ENCODE data around the gene GALNT16. TPM values are rescaled to one million over a fixed set of nuclear protein-coding genes. Genes with fewer than 3 reads are reported as not detected.

GALNT16 gene
- polyA plus RNA-seq, 1 donor (not counting 4 experiments of a cell fraction or from before 2014, with no cell fraction given) = not detected

DNA sequence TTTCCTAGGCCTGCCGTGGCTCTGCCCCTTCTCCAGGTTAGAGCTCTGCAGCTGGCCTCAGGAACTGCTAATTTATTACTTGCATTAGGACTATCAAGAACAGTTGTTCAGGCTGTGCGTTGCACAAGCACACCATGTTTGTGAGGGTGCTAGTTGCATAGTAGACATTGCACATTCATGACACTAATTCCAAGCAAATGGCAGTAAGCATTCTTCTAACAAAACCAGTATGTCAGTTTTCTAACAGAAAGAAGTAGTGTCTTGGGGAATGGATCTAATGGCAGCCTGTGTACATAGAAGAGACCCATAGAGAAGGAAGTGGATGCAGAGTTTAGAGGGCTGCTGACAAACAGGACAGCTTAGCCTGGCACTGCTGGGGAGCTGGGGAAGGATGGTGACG lies 84.2 kb downstream of the GALNT16 start:
- H3K79me2 ChIP-seq (ENCODE audit: control insufficient read depth, insufficient read depth, low read length) = no peaks in the 10 kb centered on the region
- FAIRE-seq (no peak), DNase-seq (ENCODE audit: low read depth, low spot score) (no peak)
- H3K9me3 ChIP-seq (ENCODE audit: control insufficient read depth, low read depth, low read length) = no peaks in the 10 kb centered on the region
- H3K4me3 ChIP-seq (ENCODE audit: control insufficient read depth in 2 of 3, extremely low read depth in 1 of 3, insufficient read depth in 2 of 3, low read depth in 1 of 3, low read length in 3 of 3) = no peak overlapping the region
- H3K36me3 ChIP-seq (ENCODE audit: control insufficient read depth in 2 of 2, extremely low read depth in 1 of 2, insufficient read depth in 2 of 2, low read length in 2 of 2) = no peaks in the 10 kb centered on the region
- no peak overlapping the region for H3K27ac ChIP-seq (ENCODE audit: control insufficient read depth, insufficient read depth, low read length)
- TF ChIP-seq, protein P1, sequence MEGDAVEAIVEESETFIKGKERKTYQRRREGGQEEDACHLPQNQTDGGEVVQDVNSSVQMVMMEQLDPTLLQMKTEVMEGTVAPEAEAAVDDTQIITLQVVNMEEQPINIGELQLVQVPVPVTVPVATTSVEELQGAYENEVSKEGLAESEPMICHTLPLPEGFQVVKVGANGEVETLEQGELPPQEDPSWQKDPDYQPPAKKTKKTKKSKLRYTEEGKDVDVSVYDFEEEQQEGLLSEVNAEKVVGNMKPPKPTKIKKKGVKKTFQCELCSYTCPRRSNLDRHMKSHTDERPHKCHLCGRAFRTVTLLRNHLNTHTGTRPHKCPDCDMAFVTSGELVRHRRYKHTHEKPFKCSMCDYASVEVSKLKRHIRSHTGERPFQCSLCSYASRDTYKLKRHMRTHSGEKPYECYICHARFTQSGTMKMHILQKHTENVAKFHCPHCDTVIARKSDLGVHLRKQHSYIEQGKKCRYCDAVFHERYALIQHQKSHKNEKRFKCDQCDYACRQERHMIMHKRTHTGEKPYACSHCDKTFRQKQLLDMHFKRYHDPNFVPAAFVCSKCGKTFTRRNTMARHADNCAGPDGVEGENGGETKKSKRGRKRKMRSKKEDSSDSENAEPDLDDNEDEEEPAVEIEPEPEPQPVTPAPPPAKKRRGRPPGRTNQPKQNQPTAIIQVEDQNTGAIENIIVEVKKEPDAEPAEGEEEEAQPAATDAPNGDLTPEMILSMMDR (optimal IDR thresholded peaks at IDR 0.05 in 1 of 3, IDR thresholded peaks at IDR 0.05 in 1 of 3, conservative IDR thresholded peaks at IDR 0.05 in 1 of 3; ENCODE audit: extremely low read depth in 1 of 3, insufficient read depth in 2 of 3, low read length in 3 of 3) = no peak
- TF ChIP-seq EZH2 (IDR thresholded peaks at IDR 0.05; ENCODE audit: low read length) = no peak
- no peaks in the 10 kb centered on the region for H3K9me1 ChIP-seq (ENCODE audit: control insufficient read depth, extremely low read depth, insufficient read depth, low read length)
- no peaks in the 10 kb centered on the region for H3K4me1 ChIP-seq (ENCODE audit: control insufficient read depth, extremely low read depth, insufficient read depth, low read length)
- no peak overlapping the region for H3K4me2 ChIP-seq (ENCODE audit: control insufficient read depth, extremely low read depth, insufficient read depth, low read depth, low read length)
- no peak overlapping the region for H2AFZ ChIP-seq (ENCODE audit: control insufficient read depth, low read length)
- dilution Hi-C loops (cut with MboI; ENCODE audit: extremely low pct_ligation_motif_present, low sequenced_read_pairs) = no loop called here
- no peak overlapping the region for H3K9ac ChIP-seq (ENCODE audit: control insufficient read depth, extremely low read depth, insufficient read depth, low read length)
- H4K20me1 ChIP-seq (ENCODE audit: control insufficient read depth, extremely low read depth, insufficient read depth, low read length) = no peaks in the 10 kb centered on the region
- peaks cover 41% of the 10 kb centered on the region for H3K27me3 ChIP-seq (ENCODE audit: control insufficient read depth, extremely low read depth, insufficient read depth, low read length)

DNA sequence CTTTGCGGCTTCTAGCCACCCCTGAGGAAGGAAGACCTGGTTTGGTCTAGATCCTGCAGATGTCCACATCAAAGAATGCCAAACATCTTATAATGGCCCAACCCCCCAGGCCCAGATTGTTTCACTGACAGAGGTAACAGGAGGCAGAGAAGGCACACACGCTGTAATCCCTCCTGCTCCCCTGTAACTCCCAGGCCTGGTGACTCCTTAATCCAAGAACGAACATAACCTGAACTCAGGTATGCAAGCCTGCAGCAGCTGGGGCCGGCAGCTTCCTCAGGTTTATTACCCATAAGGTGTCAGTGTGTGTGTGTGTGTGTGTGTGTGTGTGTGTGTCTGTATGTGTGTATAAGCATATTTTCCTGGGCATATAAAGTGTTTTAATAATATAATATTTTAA lies 85.4 kb downstream of the GALNT16 start:
- DNase-seq (ENCODE audit: low read depth, low spot score) (no peak), FAIRE-seq (no peak)
- no peaks in the 10 kb centered on the region for H3K36me3 ChIP-seq (ENCODE audit: control insufficient read depth in 2 of 2, extremely low read depth in 1 of 2, insufficient read depth in 2 of 2, low read length in 2 of 2)
- no peaks in the 10 kb centered on the region for H3K4me1 ChIP-seq (ENCODE audit: control insufficient read depth, extremely low read depth, insufficient read depth, low read length)
- no peak overlapping the region for H3K9ac ChIP-seq (ENCODE audit: control insufficient read depth, extremely low read depth, insufficient read depth, low read length)
- H3K4me2 ChIP-seq (ENCODE audit: control insufficient read depth, extremely low read depth, insufficient read depth, low read depth, low read length) = no peak overlapping the region
- dilution Hi-C loops (cut with MboI; ENCODE audit: extremely low pct_ligation_motif_present, low sequenced_read_pairs) = no loop called here
- H3K27me3 ChIP-seq (ENCODE audit: control insufficient read depth, extremely low read depth, insufficient read depth, low read length) = peaks cover 41% of the 10 kb centered on the region
- H3K9me1 ChIP-seq (ENCODE audit: control insufficient read depth, extremely low read depth, insufficient read depth, low read length) = no peaks in the 10 kb centered on the region
- H3K9me3 ChIP-seq (ENCODE audit: control insufficient read depth, low read depth, low read length) = no peaks in the 10 kb centered on the region
- TF ChIP-seq, protein P1 (optimal IDR thresholded peaks at IDR 0.05 in 1 of 3, IDR thresholded peaks at IDR 0.05 in 1 of 3, conservative IDR thresholded peaks at IDR 0.05 in 1 of 3; ENCODE audit: extremely low read depth in 1 of 3, insufficient read depth in 2 of 3, low read length in 3 of 3) = no peak
- no peak for TF ChIP-seq EZH2 (IDR thresholded peaks at IDR 0.05; ENCODE audit: low read length)
- H3K79me2 ChIP-seq (ENCODE audit: control insufficient read depth, insufficient read depth, low read length) = no peaks in the 10 kb centered on the region
- H2AFZ ChIP-seq (ENCODE audit: control insufficient read depth, low read length) = no peak overlapping the region
- H3K27ac ChIP-seq (ENCODE audit: control insufficient read depth, insufficient read depth, low read length) = no peak overlapping the region
- H3K4me3 ChIP-seq (ENCODE audit: control insufficient read depth in 2 of 3, extremely low read depth in 1 of 3, insufficient read depth in 2 of 3, low read depth in 1 of 3, low read length in 3 of 3) = no peak overlapping the region
- H4K20me1 ChIP-seq (ENCODE audit: control insufficient read depth, extremely low read depth, insufficient read depth, low read length) = no peaks in the 10 kb centered on the region
